HG03139 (cell line): ENCODE data around the gene NTRK3.

Experiments
- ATAC-seq: cut with Tn5 transposase; IDR thresholded peaks from one replicate; pipeline ENCODE4 v1.9.1; 2021; ENCODE audit not compliant: unreplicated experiment

NTRK3 gene

GRCh38 chr15:88256279-88257230, at the start of gene NTRK3:
TSS of gene NTRK3 (minus strand) at chr15:88256739. CDS start at chr15:88256153, 586 bp downstream.
- ATAC-seq, result no peak

GRCh38 chr15:88303395-88303794, 46.9 kb upstream of the NTRK3 start:
- ATAC-seq, result no peak

GRCh38 chr15:88302373-88302772, 45.8 kb upstream of the NTRK3 start:
- ATAC-seq, result no peak

- no peak for ATAC-seq
Observed at GRCh38 chr15:88301311-88301710, 44.8 kb upstream of the NTRK3 start.

- no peak for ATAC-seq
Observed at GRCh38 chr15:88300861-88301260, 44.3 kb upstream of the NTRK3 start.

- ATAC-seq, result no peak
Observed at GRCh38 chr15:88300089-88300488, 43.5 kb upstream of the NTRK3 start.

- ATAC-seq, result no peak
Observed at GRCh38 chr15:88299497-88299896, 43.0 kb upstream of the NTRK3 start.

GRCh38 chr15:88288661-88289060, 32.1 kb upstream of the NTRK3 start:
- no peak for ATAC-seq

- no peak for ATAC-seq
Observed at GRCh38 chr15:88288206-88288605, 31.7 kb upstream of the NTRK3 start.

- ATAC-seq, result no peak
Observed at GRCh38 chr15:88284318-88284998, 27.9 kb upstream of the NTRK3 start.

- ATAC-seq, result no peak
Observed at GRCh38 chr15:88282614-88283013, 26.1 kb upstream of the NTRK3 start.

GRCh38 chr15:88276821-88277410, 20.4 kb upstream of the NTRK3 start:
- no peak for ATAC-seq

- no peak for ATAC-seq
Observed at GRCh38 chr15:88275804-88276203, 19.3 kb upstream of the NTRK3 start.

GRCh38 chr15:88274553-88275460, 18.3 kb upstream of the NTRK3 start:
- peak; percentile 90 for ATAC-seq

- no peak for ATAC-seq
Observed at GRCh38 chr15:88272421-88272820, 15.9 kb upstream of the NTRK3 start.

GRCh38 chr15:88269356-88270062, 13.0 kb upstream of the NTRK3 start:
- ATAC-seq, result no peak

- no peak for ATAC-seq
Observed at GRCh38 chr15:88267720-88268119, 11.2 kb upstream of the NTRK3 start.

- no peak for ATAC-seq
Observed at GRCh38 chr15:88266170-88266569, 9.6 kb upstream of the NTRK3 start.

- no peak for ATAC-seq
Observed at GRCh38 chr15:88264622-88265021, 8.1 kb upstream of the NTRK3 start.

- no peak for ATAC-seq
Observed at GRCh38 chr15:88262064-88262463, 5.5 kb upstream of the NTRK3 start.
